NT2/D1 (cell line): ENCODE results near the gene HABP2.

Source experiments
- YY1 ChIP-seq: IDR thresholded peaks from 2 replicates; pipeline ENCODE4 v1.6.1; 2011; ENCODE audit not compliant: insufficient read length, insufficient read depth
- ZNF274 ChIP-seq: IDR thresholded peaks from 2 replicates; pipeline ENCODE4 v1.6.1; 2011; ENCODE audit warnings: mild to moderate bottlenecking, low read depth, low read length

DNA sequence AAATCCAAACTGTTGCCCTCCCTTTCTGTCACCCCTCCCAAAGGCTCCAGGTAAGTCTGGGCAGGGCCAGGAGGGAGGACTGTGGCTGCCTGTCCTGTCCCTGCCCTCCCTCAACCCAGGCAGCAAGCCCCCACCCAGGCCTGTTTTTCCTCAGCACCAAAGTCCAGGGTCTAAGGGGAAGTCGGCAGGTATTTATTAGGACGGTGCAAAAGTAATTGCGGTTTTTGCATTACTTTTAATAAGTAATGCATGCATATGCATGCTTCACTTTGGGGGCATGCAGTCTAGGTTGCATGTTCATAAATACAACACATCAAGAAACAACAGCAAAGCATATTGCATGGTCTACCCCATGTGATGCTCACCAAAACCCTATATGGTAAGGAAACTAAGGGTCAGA is 15.2 kb upstream of the HABP2 start:
- TF ChIP-seq ZNF274 (no peak), YY1 (no peak)
